Heart left ventricle (tissue), 16 donors: Measurements from ENCODE around the gene ILRUN. TPM values are rescaled to one million over a fixed set of nuclear protein-coding genes. Genes with fewer than 3 reads are reported as not detected.
A peak's percentile ranks its signal among the peaks of the same experiment; 100 is the strongest.
"Not testable (repeated sequence)": the region's sequence is repeated elsewhere in the genome, so short reads cannot be mapped to it uniquely, and the experiment has no call there.

Experiments used
- ATAC-seq, 4 donors: fragments of 200-7000 bp; cut with Tn5 transposase; one replicate each; pipeline ENCODE4 v1.9.1; 2020 to 2022; ENCODE audit warnings: moderate library complexity in 4 of 4, mild to moderate bottlenecking in 3 of 4, moderate number of reproducible peaks in 1 of 4
- DNase-seq, 5 donors: peaks; one replicate each; pipeline ENCODE4 v3.0.0-alpha.2; 2020
- H3K27ac ChIP-seq, 12 donors: fragments of 200-600 bp; sonication (generic) in 4 of 12; one replicate each; pipeline versions ENCODE4 v1.5.0 to v1.8.0; 2016 to 2022; ENCODE audit warnings: mild to moderate bottlenecking in 2 of 12
- H3K27me3 ChIP-seq, 9 donors: fragments of 200-600 bp; sonication (generic) in 2 of 9; one replicate each; pipeline versions ENCODE4 v1.5.1 to v1.8.0; 2016 to 2022; ENCODE audit warnings: mild to moderate bottlenecking in 3 of 9
- H3K36me3 ChIP-seq, 9 donors: fragments of 200-600 bp; sonication (generic) in 2 of 9; one replicate each; pipeline versions ENCODE4 v1.5.0 to v1.8.0; 2018 to 2022; ENCODE audit warnings: mild to moderate bottlenecking in 2 of 9
- H3K4me1 ChIP-seq, 12 donors: fragments of 200-600 bp; sonication (generic) in 4 of 12; one replicate each; pipeline versions ENCODE4 v1.5.0 to v1.8.0; 2016 to 2022; ENCODE audit warnings: mild to moderate bottlenecking in 3 of 12
- H3K4me3 ChIP-seq, 12 donors: fragments of 200-600 bp; sonication (generic) in 4 of 12; one replicate each; pipeline versions ENCODE4 v1.5.0 to v1.8.0; 2017 to 2022; ENCODE audit warnings: mild to moderate bottlenecking in 9 of 12, moderate library complexity in 4 of 12
- H3K9me3 ChIP-seq, 12 donors: fragments of 200-600 bp; sonication (generic) in 4 of 12; one replicate each; pipeline versions ENCODE4 v1.5.0 to v1.8.0; 2016 to 2022; ENCODE audit warnings: mild to moderate bottlenecking in 1 of 12
- CTCF ChIP-seq, 12 donors: fragments of 200-600 bp; sonication (generic) in 4 of 12; IDR thresholded peaks; one replicate each; pipeline versions ENCODE4 v1.5.0 to v1.8.0; 2018 to 2022; ENCODE audit warnings: antibody characterized with exemption in 12 of 12, mild to moderate bottlenecking in 5 of 12
- POLR2A ChIP-seq, 2 donors: fragments of 450-650 bp; IDR thresholded peaks; one replicate each; pipeline ENCODE4 v1.6.1; 2017; ENCODE audit warnings: antibody characterized with exemption in 2 of 2, mild to moderate bottlenecking in 2 of 2, moderate library complexity in 2 of 2
- WGBS, 4 donors: extraction: QIAGEN DNeasy Blood & Tissue Kit in 2 of 4; methylation state at CpG; one replicate each; pipeline versions ENCODE4 v1.1.5 to v1.1.7; 2013 to 2018; 5-methylcytosine and 5-hydroxymethylcytosine counted together
- intact Hi-C, 10 donors: fragments of 100-400 bp; cut with DNase I; formaldehyde crosslinking; loops; one replicate each; pipeline versions ENCODE4 v1.11.1 to v1.14.2; 2022
- polyA plus RNA-seq, 2 donors: library from polyadenylated mRNA; stranded (reverse); fragments of 200-250 nt; gene quantifications; one replicate each; pipeline ENCODE4 v1.2.3, GENCODE V29; 2013
- total RNA-seq, 9 donors: library from RNA; depleted of rRNA in 2 of 9; stranded (reverse); fragments of >200 nt in 2 of 9; fragmentation: NEBNext Ultra II Directional in 3 of 9; extraction: Animal tissue kit (Norgen Biotek cat#: 25700) in 3 of 9; gene quantifications; one replicate each; pipeline versions ENCODE4 v1.1.0 to v1.2.4, GENCODE V29; 2016 to 2023
- donor health status: ischemic (EF 13 %, LVEDD 7.1; RV severe dilation, severe dysfunction).
- donor health status: healthy with polysubstance abuse.
- donor health status: DM: no; HTN: yes; CAD: no.
- donor health status: DM: no; HTN: no; CAD: no.
- donor health status: ischemic (EF 25% LVEDD 6.9; RV normal size, moderate dysfunction).
- donor health status: ischemic (EF 25% LVEDD 5.7; RV mildly dilated, moderate dysfunction).
- donor health status: healthy.
- donor health status: DM: yes; HTN: yes; CAD: no.
- donor health status: ischemic (EF 35%, LVEDD 5.7; RV mildly dilated, moderate dysfunction).
- donor health status: nonischemic (EF 11% LVEDD 7.7; RV severe dilation, severe dysfunction).
- donor health status: DM: yes; HTN: yes; CAD: no.
- donor health status: PGD.
- donor health status: ischemic (EF 29% LVEDD 5.4; RV normal size, mild dysfunction).
- donor health status: nonischemic (EF 23%, LVEDD 6.1; RV moderate dilation, normal function).

The ILRUN gene
- total and polyA plus RNA-seq, 11 donors, result 91.2 to 191 (median 116) TPM

DNA sequence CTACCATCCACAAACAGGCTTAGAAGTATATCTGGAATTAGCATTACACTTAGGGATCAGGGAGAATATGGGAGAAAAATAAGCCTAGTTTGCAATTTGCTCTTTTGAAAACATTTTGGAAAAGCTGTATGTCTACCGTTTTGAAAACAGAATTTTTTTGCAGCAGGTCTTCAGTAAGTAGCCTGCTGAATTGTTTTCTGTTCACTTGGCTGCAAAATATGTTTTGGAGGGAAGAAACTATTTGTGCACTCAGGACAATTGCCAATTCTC lies 39.6 kb downstream of the ILRUN start:
- Histone ChIP-seq H3K9me3 (no peaks in the 10 kb centered on the region), H3K4me3 (peak overlapping the region in 10 of 12 donors; percentile 34 to 63 (median 50)), H3K4me1 (peaks cover 6 to 74% (median 35%) of the 10 kb centered on the region in 12 donors), H3K27ac (peak overlapping the region; percentile 89 to 98 (median 92)), H3K27me3 (no peaks in the 10 kb centered on the region), H3K36me3 (peaks cover 0 to 25% (median 6%) of the 10 kb centered on the region in 9 donors)
- DNase-seq (no peak), ATAC-seq (no peak)
- TF ChIP-seq CTCF (IDR thresholded peaks at IDR 0.05) (no peak), POLR2A (IDR thresholded peaks at IDR 0.05) (no peak)
- intact Hi-C loops, result loop anchor here in 7 of 10 donors (5.0 kb wide), 2 partner anchors 40 to 100 kb away; partner anchors contain the start of genes ILRUN (in 7 of the 7) and SNRPC (in 1 of the 7)
- WGBS, 4 donors, result 0 to 4% (median 2%) methylated on average over 1 of the region's 1 CpG

GRCh38 chr6:34656378-34657036 lies 40.1 kb downstream of the ILRUN start:
- H3K9me3 ChIP-seq, result no peaks in the 10 kb centered on the region
- peaks cover 0 to 25% (median 6%) of the 10 kb centered on the region in 9 donors for H3K36me3 ChIP-seq
- peaks cover 6 to 71% (median 35%) of the 10 kb centered on the region in 12 donors for H3K4me1 ChIP-seq
- no peaks in the 10 kb centered on the region for H3K27me3 ChIP-seq
- intact Hi-C loops, result loop anchor here in 7 of 10 donors (5.0 kb wide), 2 partner anchors 41 to 101 kb away; partner anchors contain the start of genes ILRUN (in 7 of the 7) and SNRPC (in 1 of the 7)
- ATAC-seq (peak; percentile 43 to 65 (median 56)), DNase-seq (no peak)
- peak overlapping the region; percentile 89 to 98 (median 92) for H3K27ac ChIP-seq
- 8 to 16% (median 10%) methylated on average over 5 of the region's 5 CpGs for WGBS, 4 donors
- peak overlapping the region in 10 of 12 donors; percentile 34 to 63 (median 50) for H3K4me3 ChIP-seq
- TF ChIP-seq POLR2A (IDR thresholded peaks at IDR 0.05) (no peak), CTCF (IDR thresholded peaks at IDR 0.05) (no peak)

GRCh38 chr6:34655876-34656377 lies 40.6 kb downstream of the ILRUN start:
- peak in 2 of 4 donors; percentile 11 for ATAC-seq
- not testable (repeated sequence) for DNase-seq, H3K27me3 ChIP-seq, H3K9me3 ChIP-seq
- H3K36me3 ChIP-seq, result peaks cover 0 to 25% (median 6%) of the 10 kb centered on the region in 9 donors
- WGBS, 4 donors, result 49 to 58% (median 52%) methylated on average over 11 of the region's 11 CpGs
- H3K4me1 ChIP-seq, result peaks cover 6 to 66% (median 36%) of the 10 kb centered on the region in 12 donors
- H3K27ac ChIP-seq, result peak overlapping the region; percentile 89 to 98 (median 92)
- peak overlapping the region in 8 of 12 donors; percentile 43 to 63 (median 50) for H3K4me3 ChIP-seq
- intact Hi-C loops, result loop anchor here in 7 of 10 donors (5.0 kb wide), 2 partner anchors 41 to 101 kb away; partner anchors contain the start of genes ILRUN (in 7 of the 7) and SNRPC (in 1 of the 7)

GRCh38 chr6:34654061-34654710 lies 42.4 kb downstream of the ILRUN start:
- Histone ChIP-seq H3K9me3 (no peaks in the 10 kb centered on the region), H3K4me3 (no peak overlapping the region), H3K36me3 (peaks cover 0 to 29% (median 6%) of the 10 kb centered on the region in 9 donors), H3K4me1 (peaks cover 6 to 54% (median 36%) of the 10 kb centered on the region in 12 donors), H3K27ac (peak overlapping the region in 3 of 12 donors; percentile 1 to 98 (median 12)), H3K27me3 (no peaks in the 10 kb centered on the region)
- intact Hi-C loops, result no loop called here
- DNase-seq, result no peak
- TF ChIP-seq CTCF (IDR thresholded peaks at IDR 0.05), result no peak
- no peak for ATAC-seq
- WGBS, 4 donors, result 97 to 98% (median 98%) methylated on average over 3 of the region's 3 CpGs
